Stimulated activated CD4-positive, alpha-beta T cell treated with anti-CD3 and anti-CD28 coated beads, TNF-alpha, amount 100 ng/mL, for 24 hours (primary cell): ENCODE measurements around the gene FOCAD.

Experiments
- DNase-seq, 3 experiments: peaks; one replicate each; pipeline ENCODE4 v3.0.0-alpha.2; 2020; ENCODE audit warnings: low read depth in 3 of 3

The FOCAD gene

GRCh38 chr9:20804489-20805250, 120.6 kb downstream of the FOCAD start:
- DNase-seq, result no peak

- DNase-seq, result no peak
Measured at GRCh38 chr9:20805766-20806165, 121.7 kb downstream of the FOCAD start.

- DNase-seq, result no peak
Measured at GRCh38 chr9:20808002-20808401, 123.9 kb downstream of the FOCAD start.

GRCh38 chr9:20811872-20812271, 127.8 kb downstream of the FOCAD start:
- DNase-seq, result no peak

- DNase-seq, result no peak
Measured at GRCh38 chr9:20815923-20816703, 132.1 kb downstream of the FOCAD start.

GRCh38 chr9:20823051-20823450, 139.0 kb downstream of the FOCAD start:
- no peak for DNase-seq

- DNase-seq, result no peak
Measured at GRCh38 chr9:20831028-20831427, 147.0 kb downstream of the FOCAD start.

- no peak for DNase-seq
Measured at GRCh38 chr9:20832775-20833174, 148.7 kb downstream of the FOCAD start.

- no peak for DNase-seq
Measured at GRCh38 chr9:20835377-20836286, 151.6 kb downstream of the FOCAD start.

GRCh38 chr9:20837166-20837565, 153.1 kb downstream of the FOCAD start:
- no peak for DNase-seq

GRCh38 chr9:20838218-20838617, 154.2 kb downstream of the FOCAD start:
- no peak for DNase-seq

GRCh38 chr9:20844916-20845315, 160.9 kb downstream of the FOCAD start:
- no peak for DNase-seq

- no peak for DNase-seq
Measured at GRCh38 chr9:20848490-20848889, 164.4 kb downstream of the FOCAD start.

- DNase-seq, result no peak
Measured at GRCh38 chr9:20853866-20854265, 169.8 kb downstream of the FOCAD start.

- no peak for DNase-seq
Measured at GRCh38 chr9:20854444-20854843, 170.4 kb downstream of the FOCAD start.

- DNase-seq, result no peak
Measured at GRCh38 chr9:20863945-20864344, 179.9 kb downstream of the FOCAD start.

GRCh38 chr9:20865347-20865746, 181.3 kb downstream of the FOCAD start:
- DNase-seq, result no peak

GRCh38 chr9:20870115-20870514, 186.1 kb downstream of the FOCAD start:
- no peak for DNase-seq

- no peak for DNase-seq
Measured at GRCh38 chr9:20872340-20872977, 188.4 kb downstream of the FOCAD start.

- no peak for DNase-seq
Measured at GRCh38 chr9:20873240-20873865, 189.3 kb downstream of the FOCAD start.

GRCh38 chr9:20880271-20880670, 196.2 kb downstream of the FOCAD start:
- no peak for DNase-seq
